ENCODE measurements around the gene TPRX2. TPM values are rescaled to one million over a fixed set of nuclear protein-coding genes. Genes with fewer than 3 reads are reported as not detected.
"Not testable (repeated sequence)": the region's sequence is repeated elsewhere in the genome, so short reads cannot be mapped to it uniquely, and the experiment has no call there.

TPRX2 gene
- polyA plus RNA-seq: not detected

- not testable (repeated sequence) for H3K4me1 Mint-ChIP-seq, H3K9me3 Mint-ChIP-seq, H3K27ac Mint-ChIP-seq, H3K27me3 Mint-ChIP-seq, H3K36me3 Mint-ChIP-seq, H3K4me3 Mint-ChIP-seq
Measured at GRCh38 chr19:47858646-47859285, at the start of gene TPRX2. TSS of gene TPRX2 (plus strand) at chr19:47859235. CDS start at chr19:47859247, 12 bp downstream.

DNA sequence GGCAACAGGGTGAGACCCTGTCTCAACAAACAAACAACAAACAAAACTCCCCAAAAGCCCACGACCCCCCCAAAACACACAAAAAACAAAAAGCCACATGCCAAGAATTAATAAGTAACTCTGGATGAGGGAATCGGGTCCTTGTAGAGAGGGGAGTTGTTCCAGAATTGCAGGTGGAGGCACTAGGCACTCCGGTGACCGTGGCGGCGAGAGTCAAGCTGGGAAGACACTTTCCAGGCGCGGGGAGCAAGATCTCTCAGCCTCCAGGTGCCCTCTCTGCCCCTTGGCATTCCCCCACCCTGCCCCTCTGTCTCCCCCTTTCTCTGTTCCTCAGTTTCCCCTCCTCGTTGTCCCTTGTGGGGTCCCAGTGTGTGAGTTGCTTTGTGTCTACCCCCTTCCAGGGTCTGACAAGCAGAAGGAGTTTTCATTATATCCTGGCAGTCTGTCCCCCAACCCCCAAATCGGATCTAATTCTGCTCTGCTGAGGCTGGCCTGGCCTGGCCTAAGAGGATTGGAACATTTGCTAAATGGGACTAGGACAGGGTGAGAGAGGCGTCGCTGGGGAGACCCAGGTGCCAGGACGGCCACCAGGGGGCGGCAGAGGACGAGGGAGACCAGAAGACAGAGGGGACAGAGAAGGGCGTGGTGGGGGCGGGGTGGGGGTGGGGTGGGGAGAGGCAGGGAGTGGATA, 45.6 kb upstream of the TPRX2 start:
- Mint-ChIP-seq H3K9me3 (no peaks in the 10 kb centered on the region), H3K27ac (no peak overlapping the region), H3K27me3 (peaks cover 3% of the 10 kb centered on the region), H3K36me3 (no peaks in the 10 kb centered on the region), H3K4me1 (no peaks in the 10 kb centered on the region), H3K4me3 (no peak overlapping the region)

DNA sequence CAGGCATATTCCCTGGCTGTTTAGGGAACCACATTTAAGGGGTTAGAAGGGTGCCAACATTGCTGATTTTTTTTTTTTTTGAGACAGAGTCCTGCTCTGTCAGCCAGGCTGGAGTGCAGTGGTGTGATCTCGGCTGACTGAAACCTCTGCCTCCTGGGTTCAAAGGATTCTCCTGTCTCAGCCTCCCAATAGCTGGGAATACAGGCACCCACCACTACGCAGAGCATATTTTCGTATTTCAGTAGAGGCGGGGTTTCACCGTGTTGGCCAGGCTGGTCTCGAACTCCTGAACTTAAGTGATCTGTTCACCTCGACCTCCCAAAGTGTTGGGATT, 45.1 kb upstream of the TPRX2 start:
- H3K4me1 Mint-ChIP-seq: no peaks in the 10 kb centered on the region
- no peak overlapping the region for H3K4me3 Mint-ChIP-seq
- H3K27me3 Mint-ChIP-seq: peaks cover 4% of the 10 kb centered on the region
- no peak overlapping the region for H3K27ac Mint-ChIP-seq
- H3K36me3 Mint-ChIP-seq: no peaks in the 10 kb centered on the region
- H3K9me3 Mint-ChIP-seq: no peaks in the 10 kb centered on the region

DNA sequence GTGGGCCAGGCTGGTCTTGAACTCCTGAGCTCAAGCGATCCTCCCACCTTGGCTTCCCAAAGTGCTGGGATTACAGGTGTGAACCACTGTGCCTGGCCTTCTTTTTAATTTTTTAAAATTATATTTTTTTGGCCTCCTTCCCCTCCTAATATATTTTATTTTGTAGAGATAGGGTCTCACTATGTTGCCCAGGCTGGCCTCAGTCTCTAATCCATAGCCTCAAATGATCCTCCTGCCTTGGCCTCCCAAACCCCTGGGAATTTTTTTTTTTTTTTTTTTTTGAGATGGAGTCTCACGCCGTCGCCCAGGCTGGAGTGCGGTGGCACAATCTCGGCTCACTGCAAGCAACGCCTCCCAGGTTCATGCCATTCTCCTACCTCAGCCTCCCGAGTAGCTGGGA, 42.8 kb upstream of the TPRX2 start:
- H3K36me3 Mint-ChIP-seq, H3K4me1 Mint-ChIP-seq, H3K27ac Mint-ChIP-seq, H3K4me3 Mint-ChIP-seq, H3K9me3 Mint-ChIP-seq: not testable (repeated sequence)
- H3K27me3 Mint-ChIP-seq: peaks cover 14% of the 10 kb centered on the region

- not testable (repeated sequence) for H3K4me1 Mint-ChIP-seq, H3K36me3 Mint-ChIP-seq, H3K27ac Mint-ChIP-seq, H3K4me3 Mint-ChIP-seq, H3K9me3 Mint-ChIP-seq
- H3K27me3 Mint-ChIP-seq: peaks cover 15% of the 10 kb centered on the region
Measured at GRCh38 chr19:47818221-47818620, 40.8 kb upstream of the TPRX2 start.

DNA sequence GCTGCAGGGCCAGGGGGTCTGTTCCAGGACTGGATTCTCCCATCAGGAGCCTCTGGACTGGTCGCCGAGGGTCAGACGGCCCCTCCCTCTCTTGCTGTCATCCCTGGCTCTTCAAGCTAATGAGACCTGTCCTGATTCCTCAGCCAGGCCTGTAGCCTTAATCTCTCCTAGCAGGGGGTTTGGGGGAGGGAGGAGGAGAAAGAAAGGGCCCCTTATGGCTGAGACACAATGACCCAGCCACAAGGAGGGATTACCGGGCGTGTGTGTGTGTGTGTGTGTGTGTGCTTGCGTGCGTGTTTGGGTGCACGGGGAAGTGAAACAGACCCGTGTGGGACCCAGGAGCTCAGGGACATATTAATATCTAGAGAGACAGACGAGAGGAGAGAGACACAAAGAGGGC, 39.2 kb upstream of the TPRX2 start:
- Mint-ChIP-seq H3K27me3 (peaks cover 15% of the 10 kb centered on the region), H3K36me3 (no peaks in the 10 kb centered on the region), H3K4me3 (peak overlapping the region in 2 of 4 donors; percentile 0 to 5), H3K27ac (no peak overlapping the region), H3K9me3 (no peaks in the 10 kb centered on the region), H3K4me1 (peaks cover 3 to 5% (median 5%) of the 10 kb centered on the region in 3 donors)

- Mint-ChIP-seq H3K27me3 (peaks cover 15% of the 10 kb centered on the region), H3K4me3 (no peak overlapping the region), H3K36me3 (no peaks in the 10 kb centered on the region), H3K27ac (no peak overlapping the region), H3K9me3 (no peaks in the 10 kb centered on the region), H3K4me1 (peaks cover 3 to 5% (median 5%) of the 10 kb centered on the region in 3 donors)
Measured at GRCh38 chr19:47820410-47820809, 38.6 kb upstream of the TPRX2 start.

DNA sequence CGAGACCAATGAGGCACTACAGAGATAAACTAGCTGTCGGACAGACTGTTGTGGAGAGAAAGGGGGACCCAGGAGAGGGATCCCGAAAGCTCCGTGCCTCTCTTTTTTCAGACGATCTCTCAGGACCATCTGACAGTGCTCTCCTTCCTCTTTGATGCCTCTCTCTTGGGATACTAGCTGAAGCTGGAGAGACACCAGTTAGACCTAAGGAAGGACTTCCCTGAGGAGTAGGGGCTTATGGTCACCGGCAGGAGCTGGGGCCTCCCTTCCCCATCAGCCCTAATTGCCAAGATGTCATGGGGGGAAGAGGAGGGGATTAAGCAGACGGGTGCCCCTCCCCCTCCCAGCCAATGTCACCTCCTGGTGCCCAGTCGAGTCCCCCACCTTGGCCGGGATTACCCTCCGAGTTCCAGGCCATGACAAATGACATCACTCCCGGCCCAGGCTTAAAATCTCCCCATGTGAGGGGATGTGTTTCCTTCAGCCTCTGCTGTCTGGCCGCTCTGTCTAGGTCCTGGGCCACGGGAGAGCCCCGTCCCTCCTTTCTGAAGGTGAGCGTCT, 37.5 kb upstream of the TPRX2 start, which contains the start of gene CRX:
TSS of gene CRX (plus strand) at position 478 of the 561 bp plus-strand sequence. CDS start 12,507 bp downstream, outside the sequence.
- peak within 1 kb of the TSS in 1 of 4 donors; percentile 54 for H3K4me3 Mint-ChIP-seq
- H3K36me3 Mint-ChIP-seq: no peaks in the 10 kb centered on the region
- H3K4me1 Mint-ChIP-seq: peaks cover 3 to 5% (median 5%) of the 10 kb centered on the region in 3 donors
- H3K27me3 Mint-ChIP-seq: peaks cover 15% of the 10 kb centered on the region
- no peaks in the 10 kb centered on the region for H3K9me3 Mint-ChIP-seq
- H3K27ac Mint-ChIP-seq: no peak within 1 kb of the TSS

DNA sequence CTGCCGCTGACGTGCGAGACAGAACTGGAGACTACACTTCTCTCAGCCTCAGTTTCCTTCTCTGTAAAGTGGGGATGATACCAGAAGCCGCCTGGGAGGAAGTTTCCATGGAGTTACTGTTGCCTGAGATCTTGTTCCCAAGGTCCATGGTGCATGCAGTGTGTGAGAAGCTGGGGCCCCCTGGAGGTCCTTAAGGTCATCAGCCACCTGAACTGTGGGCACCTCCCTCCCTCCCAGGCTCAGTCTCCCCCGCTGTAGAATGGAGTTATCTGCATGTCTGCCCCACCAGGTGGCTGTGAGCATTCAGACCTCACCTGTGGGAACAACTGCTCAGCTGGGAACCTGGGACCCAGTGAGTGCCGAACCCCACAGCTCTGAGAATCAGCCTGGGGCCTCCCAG, 34.6 kb upstream of the TPRX2 start:
- no peak overlapping the region for H3K4me3 Mint-ChIP-seq
- no peak overlapping the region for H3K27ac Mint-ChIP-seq
- peaks cover 11% of the 10 kb centered on the region for H3K27me3 Mint-ChIP-seq
- H3K4me1 Mint-ChIP-seq: peaks cover 3 to 7% (median 4%) of the 10 kb centered on the region in 3 donors
- no peaks in the 10 kb centered on the region for H3K36me3 Mint-ChIP-seq
- peaks cover 4 to 7% (median 5%) of the 10 kb centered on the region in 3 donors for H3K9me3 Mint-ChIP-seq

DNA sequence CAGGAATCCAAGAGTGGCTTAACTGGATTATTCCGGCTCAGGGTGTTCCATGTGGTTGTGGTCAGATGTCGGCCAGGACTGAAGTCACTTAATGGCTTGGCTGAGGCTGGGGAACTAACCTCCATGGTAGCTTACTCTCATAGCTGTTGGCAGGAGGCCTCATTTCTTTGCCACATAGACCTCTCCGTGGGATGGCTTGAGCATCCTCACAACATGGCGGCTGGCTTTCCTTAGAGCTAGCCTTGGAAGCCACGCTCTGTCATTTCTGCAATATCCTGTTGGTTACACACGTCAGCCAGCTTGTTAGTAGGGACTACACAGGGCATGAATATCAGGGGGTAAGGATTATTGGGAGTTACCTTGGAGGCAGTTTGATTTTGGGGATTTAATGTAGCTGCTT, 32.2 kb upstream of the TPRX2 start:
- Mint-ChIP-seq H3K27ac (no peak overlapping the region), H3K4me3 (no peak overlapping the region), H3K4me1 (peaks cover 0 to 2% (median 0%) of the 10 kb centered on the region in 3 donors), H3K36me3 (no peaks in the 10 kb centered on the region), H3K9me3 (peaks cover 4 to 7% (median 5%) of the 10 kb centered on the region in 3 donors), H3K27me3 (peaks cover 4% of the 10 kb centered on the region)

DNA sequence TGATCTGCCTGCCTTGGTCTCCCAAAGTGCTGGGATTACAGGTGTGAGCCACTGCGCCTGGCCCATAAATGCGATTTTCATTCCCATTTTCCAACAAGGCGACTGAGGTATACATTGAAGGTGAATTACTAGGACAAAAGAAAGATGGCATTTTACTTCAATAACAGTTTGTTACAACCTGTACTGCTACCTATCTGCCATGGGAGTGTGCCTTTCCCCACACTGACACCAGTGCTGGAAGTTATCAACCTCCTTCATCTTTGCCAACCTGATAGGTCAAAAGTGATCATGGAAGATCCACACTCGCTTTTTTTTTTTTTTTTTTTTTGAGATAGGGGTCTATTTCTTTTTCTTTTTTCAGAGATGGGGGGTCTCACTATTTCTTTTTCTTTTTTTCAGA, 26.3 kb upstream of the TPRX2 start:
- no peaks in the 10 kb centered on the region for H3K36me3 Mint-ChIP-seq
- no peak overlapping the region for H3K4me3 Mint-ChIP-seq
- no peak overlapping the region for H3K27ac Mint-ChIP-seq
- H3K4me1 Mint-ChIP-seq: peaks cover 0 to 2% (median 0%) of the 10 kb centered on the region in 3 donors
- no peaks in the 10 kb centered on the region for H3K27me3 Mint-ChIP-seq
- H3K9me3 Mint-ChIP-seq: no peaks in the 10 kb centered on the region

DNA sequence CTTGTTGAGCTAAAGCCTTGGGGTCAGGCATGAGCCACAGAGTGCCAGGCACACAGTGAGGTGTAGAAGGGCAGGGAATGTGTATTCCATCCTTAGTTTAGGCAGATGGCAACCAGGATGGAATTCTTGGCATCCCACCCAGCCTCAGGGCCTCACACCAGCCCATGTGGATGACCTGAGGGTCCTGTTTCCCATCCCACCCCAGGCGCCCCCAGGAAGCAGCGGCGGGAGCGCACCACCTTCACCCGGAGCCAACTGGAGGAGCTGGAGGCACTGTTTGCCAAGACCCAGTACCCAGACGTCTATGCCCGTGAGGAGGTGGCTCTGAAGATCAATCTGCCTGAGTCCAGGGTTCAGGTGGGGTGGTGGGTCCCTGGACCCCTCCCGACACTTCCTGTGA, 23.0 kb upstream of the TPRX2 start:
- Mint-ChIP-seq H3K27ac (no peak overlapping the region), H3K4me1 (no peaks in the 10 kb centered on the region), H3K36me3 (no peaks in the 10 kb centered on the region), H3K27me3 (peaks cover under 1% of the 10 kb centered on the region), H3K9me3 (no peaks in the 10 kb centered on the region), H3K4me3 (no peak overlapping the region)

GRCh38 chr19:47839411-47839810, 19.6 kb upstream of the TPRX2 start:
- no peaks in the 10 kb centered on the region for H3K9me3 Mint-ChIP-seq
- no peaks in the 10 kb centered on the region for H3K4me1 Mint-ChIP-seq
- H3K27me3 Mint-ChIP-seq: peaks cover 15% of the 10 kb centered on the region
- no peak overlapping the region for H3K27ac Mint-ChIP-seq
- no peak overlapping the region for H3K4me3 Mint-ChIP-seq
- H3K36me3 Mint-ChIP-seq: no peaks in the 10 kb centered on the region

- Mint-ChIP-seq H3K27me3 (peaks cover 15% of the 10 kb centered on the region), H3K9me3 (no peaks in the 10 kb centered on the region), H3K4me1 (no peaks in the 10 kb centered on the region), H3K27ac (peak overlapping the region in 1 of 3 donors; percentile 14), H3K36me3 (no peaks in the 10 kb centered on the region), H3K4me3 (no peak overlapping the region)
Measured at GRCh38 chr19:47839913-47840312, 19.1 kb upstream of the TPRX2 start.

- no peak overlapping the region for H3K4me3 Mint-ChIP-seq
- no peak overlapping the region for H3K27ac Mint-ChIP-seq
- no peaks in the 10 kb centered on the region for H3K36me3 Mint-ChIP-seq
- no peaks in the 10 kb centered on the region for H3K4me1 Mint-ChIP-seq
- peaks cover 21% of the 10 kb centered on the region for H3K27me3 Mint-ChIP-seq
- H3K9me3 Mint-ChIP-seq: no peaks in the 10 kb centered on the region
Measured at GRCh38 chr19:47842941-47843340, 16.1 kb upstream of the TPRX2 start.

DNA sequence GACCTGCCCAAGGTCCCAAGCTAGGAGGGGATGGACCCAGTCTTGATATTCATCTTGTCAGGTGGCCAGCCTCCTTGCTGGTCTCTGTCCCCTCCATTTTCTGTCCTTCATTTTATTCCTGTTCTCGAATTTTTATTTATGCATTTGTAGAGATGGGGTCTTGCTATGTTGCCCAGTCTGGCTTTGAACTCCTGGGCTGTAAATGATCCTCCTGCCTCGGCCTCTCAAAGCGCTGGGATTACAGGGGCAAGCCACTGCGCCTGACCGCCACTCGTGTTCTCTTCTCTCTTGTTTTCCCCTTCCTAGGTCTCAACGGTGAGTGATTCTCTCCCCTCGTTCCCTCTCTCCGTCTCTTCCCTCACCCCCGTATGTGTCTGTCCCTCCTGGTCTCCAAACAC, 10.6 kb upstream of the TPRX2 start:
- Mint-ChIP-seq H3K27me3 (peaks cover 26% of the 10 kb centered on the region), H3K4me3 (no peak overlapping the region), H3K9me3 (peaks cover 0 to 7% (median 0%) of the 10 kb centered on the region in 3 donors), H3K4me1 (no peaks in the 10 kb centered on the region), H3K27ac (no peak overlapping the region), H3K36me3 (no peaks in the 10 kb centered on the region)
